Epithelial cell of proximal tubule (primary cell): ENCODE measurements around the gene SFXN5. TPM values are rescaled to one million over a fixed set of nuclear protein-coding genes. Genes with fewer than 3 reads are reported as not detected.

ENCODE experiments used
- DNase-seq: peaks from one replicate; pipeline ENCODE4 v3.0.0-alpha.2; 2011; ENCODE audit warnings: low read depth
- H3K4me3 ChIP-seq: 2 replicates; pipeline ENCODE4 v1.5.1; 2011; ENCODE audit warnings: low read depth, mild to moderate bottlenecking, low read length
- CTCF ChIP-seq: conservative IDR thresholded peaks from 2 replicates; pipeline ENCODE4 v1.5.1; 2012; ENCODE audit warnings: low read depth, mild to moderate bottlenecking, low read length
- total RNA-seq: library from RNA; depleted of rRNA; stranded (reverse); fragments of >200 nt; gene quantifications from 2 replicates; pipeline ENCODE4 v1.2.3, GENCODE V29; 2015

Gene SFXN5
- total RNA-seq, 1 donor from 2014 or later, result 8.4 TPM

- DNase-seq, result no peak
- no peak overlapping the region for H3K4me3 ChIP-seq
- no peak for TF ChIP-seq CTCF
Observed at GRCh38 chr2:72925328-72925943, 146.1 kb downstream of the SFXN5 start.

GRCh38 chr2:72924353-72925240 lies 146.9 kb downstream of the SFXN5 start:
- no peak for TF ChIP-seq CTCF
- DNase-seq, result no peak
- no peak overlapping the region for H3K4me3 ChIP-seq

GRCh38 chr2:72923833-72924352 lies 147.6 kb downstream of the SFXN5 start:
- no peak for DNase-seq
- TF ChIP-seq CTCF, result no peak
- H3K4me3 ChIP-seq, result no peak overlapping the region

GRCh38 chr2:72921853-72922252 lies 149.7 kb downstream of the SFXN5 start:
- no peak for TF ChIP-seq CTCF
- DNase-seq, result no peak
- H3K4me3 ChIP-seq, result no peak overlapping the region

- no peak for TF ChIP-seq CTCF
- no peak overlapping the region for H3K4me3 ChIP-seq
- DNase-seq, result no peak
Observed at GRCh38 chr2:72921088-72921851, 150.2 kb downstream of the SFXN5 start.

- no peak for DNase-seq
- no peak for TF ChIP-seq CTCF
- H3K4me3 ChIP-seq, result peak overlapping the region; percentile 26
Observed at GRCh38 chr2:72920318-72921087, 151.0 kb downstream of the SFXN5 start.
